Liver (tissue), 9 donors: ENCODE results near the gene DACH1. TPM values are rescaled to one million over a fixed set of nuclear protein-coding genes. Genes with fewer than 3 reads are reported as not detected.

Experiments used
- DNase-seq: peaks from one replicate; pipeline ENCODE4 v3.0.0-alpha.2; 2017; ENCODE audit warnings: low spot score
- H3K27ac ChIP-seq, 2 donors: one replicate each; pipeline ENCODE4 v1.7.0; 2013; ENCODE audit warnings: inconsistent platforms in 2 of 2, low read length in 2 of 2, control low read depth in 1 of 2, low read depth in 1 of 2, mild to moderate bottlenecking in 1 of 2
- H3K27me3 ChIP-seq, 4 donors: one replicate each; pipeline versions ENCODE4 v1.6.1 to v1.7.0; 2013; ENCODE audit warnings: low read length in 3 of 4, inconsistent platforms in 1 of 4, mild to moderate bottlenecking in 1 of 4, moderate library complexity in 1 of 4; ENCODE audit not compliant: control insufficient read depth in 4 of 4, insufficient read depth in 4 of 4
- H3K36me3 ChIP-seq, 4 donors: one replicate each; pipeline versions ENCODE4 v1.6.1 to v1.7.0; 2013; ENCODE audit warnings: low read length in 3 of 4, mild to moderate bottlenecking in 3 of 4, low read depth in 1 of 4, moderate library complexity in 1 of 4; ENCODE audit not compliant: control insufficient read depth in 4 of 4, insufficient read depth in 3 of 4
- H3K4me1 ChIP-seq, 4 donors: one replicate each; pipeline versions ENCODE4 v1.6.1 to v1.7.0; 2013; ENCODE audit warnings: low read length in 3 of 4, mild to moderate bottlenecking in 3 of 4, moderate library complexity in 1 of 4; ENCODE audit not compliant: control insufficient read depth in 4 of 4, insufficient read depth in 4 of 4
- H3K4me3 ChIP-seq, 3 donors: one replicate each; pipeline versions ENCODE4 v1.6.1 to v1.7.0; 2013; ENCODE audit warnings: low read length in 3 of 3, control low read depth in 1 of 3, low read depth in 1 of 3, mild to moderate bottlenecking in 1 of 3
- H3K9ac ChIP-seq, 2 donors: one replicate each; pipeline ENCODE4 v1.7.0; 2013; ENCODE audit warnings: low read length in 2 of 2, mild to moderate bottlenecking in 2 of 2, moderate library complexity in 2 of 2, control low read depth in 1 of 2, low read depth in 1 of 2
- H3K9me3 ChIP-seq, 4 donors: one replicate each; pipeline versions ENCODE4 v1.6.1 to v1.7.0; 2013; ENCODE audit warnings: low read length in 3 of 4; ENCODE audit not compliant: control insufficient read depth in 4 of 4
- ATF3 ChIP-seq: IDR thresholded peaks from 2 replicates; pipeline ENCODE4 v1.6.1; 2016; ENCODE audit warnings: antibody characterized with exemption
- CTCF ChIP-seq: fragments of 150-350 bp; IDR thresholded peaks from 2 replicates; pipeline ENCODE4 v1.5.1; 2017; ENCODE audit warnings: improper control_type of control experiment, low read depth, low read length; ENCODE audit not compliant: missing input control
- EGR1 ChIP-seq, 2 donors: IDR thresholded peaks; 2 replicates each; pipeline ENCODE4 v1.6.1; 2016 to 2018; ENCODE audit warnings: antibody characterized with exemption in 2 of 2, low read depth in 2 of 2
- FOXA1 ChIP-seq: IDR thresholded peaks from 2 replicates; pipeline ENCODE4 v1.6.1; 2016; ENCODE audit warnings: antibody characterized with exemption
- FOXA2 ChIP-seq: IDR thresholded peaks from 2 replicates; pipeline ENCODE4 v1.6.1; 2016; ENCODE audit warnings: antibody characterized with exemption
- GABPA ChIP-seq, 2 donors: IDR thresholded peaks in 1 of 2; conservative IDR thresholded peaks in 1 of 2; 2 replicates each; pipeline ENCODE4 v1.6.1; 2016; ENCODE audit warnings: antibody characterized with exemption in 2 of 2, mild to moderate bottlenecking in 1 of 2, moderate library complexity in 1 of 2
- HNF4G ChIP-seq: IDR thresholded peaks from 2 replicates; pipeline ENCODE4 v1.6.1; 2016; ENCODE audit warnings: antibody characterized with exemption
- JUND ChIP-seq, 2 donors: IDR thresholded peaks; 2 replicates each; pipeline ENCODE4 v1.6.1; 2016; ENCODE audit warnings: antibody characterized with exemption in 2 of 2
- NR2F2 ChIP-seq: IDR thresholded peaks from 2 replicates; pipeline ENCODE4 v1.6.1; 2016; ENCODE audit warnings: antibody characterized with exemption
- RAD21 ChIP-seq, 2 donors: IDR thresholded peaks; 2 replicates each; pipeline ENCODE4 v1.6.1; 2016; ENCODE audit warnings: antibody characterized with exemption in 2 of 2, mild to moderate bottlenecking in 2 of 2
- REST ChIP-seq: IDR thresholded peaks from 2 replicates; pipeline ENCODE4 v1.6.1; 2016; ENCODE audit warnings: antibody characterized with exemption, mild to moderate bottlenecking
- RXRA ChIP-seq, 2 donors: IDR thresholded peaks; 2 replicates each; pipeline ENCODE4 v1.6.1; 2017 to 2018; ENCODE audit warnings: antibody characterized with exemption in 2 of 2, mild to moderate bottlenecking in 1 of 2
- SP1 ChIP-seq: IDR thresholded peaks from 2 replicates; pipeline ENCODE4 v1.6.1; 2018; ENCODE audit warnings: antibody characterized with exemption, mild to moderate bottlenecking
- TAF1 ChIP-seq: conservative IDR thresholded peaks from 2 replicates; pipeline ENCODE4 v1.6.1; 2016; ENCODE audit warnings: antibody characterized with exemption, mild to moderate bottlenecking
- YY1 ChIP-seq: IDR thresholded peaks from 2 replicates; pipeline ENCODE4 v1.6.1; 2016; ENCODE audit warnings: antibody characterized with exemption, mild to moderate bottlenecking
- ZBTB33 ChIP-seq: IDR thresholded peaks from 2 replicates; pipeline ENCODE4 v1.6.1; 2016; ENCODE audit warnings: antibody characterized with exemption
- WGBS: extraction: QIAGEN DNeasy Blood & Tissue Kit; methylation state at CpG from one replicate; pipeline ENCODE4 v1.1.7; 2013; 5-methylcytosine and 5-hydroxymethylcytosine counted together
- polyA plus RNA-seq, 2 donors: library from polyadenylated mRNA; stranded (reverse) in 1 of 2; unstranded in 1 of 2; fragments of 200-250 nt in 1 of 2; fragments of >200 nt in 1 of 2; fragmentation: Nextera tagmentation in 1 of 2; extraction: Ambion mirVana in 1 of 2; gene quantifications; one replicate each; pipeline versions ENCODE4 v1.2.1 to v1.2.3, GENCODE V29; 2013 to 2015
- total RNA-seq, 2 donors: library from RNA; depleted of rRNA; stranded (reverse); fragments of >200 nt; gene quantifications; one replicate each; pipeline ENCODE4 v1.2.3, GENCODE V29; 2014
- donor health status: healthy.
- donor health status: healthy.
- donor health status: healthy.
- donor health status: healthy.
- donor health status: healthy.

Gene DACH1
- total and polyA plus RNA-seq, 4 donors, result 0.28 to 1.9 (median 0.77) TPM

DNA sequence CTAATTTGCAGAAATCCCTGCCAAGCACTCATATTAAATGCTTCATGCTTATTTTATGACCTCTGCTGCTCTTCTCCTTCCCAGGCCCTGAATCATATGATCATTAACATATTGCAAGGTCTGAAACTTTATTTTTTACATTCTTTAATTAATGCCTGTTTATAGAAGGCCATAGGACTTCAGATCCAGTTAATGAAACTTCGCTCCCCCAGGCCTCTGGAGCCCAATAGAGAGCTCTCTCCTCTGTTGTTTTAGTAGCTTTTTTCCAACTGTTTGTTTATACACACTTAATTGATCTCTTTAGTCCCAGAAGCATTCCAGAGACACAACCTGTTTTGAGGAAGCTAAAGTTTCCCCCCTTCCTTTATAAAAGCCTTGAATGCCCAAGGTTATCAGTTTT is 68.3 kb downstream of the DACH1 start:
- no peaks in the 10 kb centered on the region for H3K4me1 ChIP-seq
- no peak for DNase-seq
- H3K9me3 ChIP-seq, result no peaks in the 10 kb centered on the region
- TF ChIP-seq HNF4G, result no peak
- TF ChIP-seq YY1, result no peak
- TF ChIP-seq EGR1 (IDR thresholded peaks at IDR 0.05; ENCODE audit: low read depth in 2 of 2), result no peak
- TF ChIP-seq TAF1, result no peak
- no peak for TF ChIP-seq RXRA (IDR thresholded peaks at IDR 0.05)
- no peak for TF ChIP-seq ZBTB33
- no peak for TF ChIP-seq REST
- TF ChIP-seq RAD21 (IDR thresholded peaks at IDR 0.05), result no peak
- TF ChIP-seq ATF3, result no peak
- TF ChIP-seq CTCF, result no peak
- TF ChIP-seq SP1, result no peak
- TF ChIP-seq FOXA2, result no peak
- H3K27ac ChIP-seq, result no peak overlapping the region
- H3K27me3 ChIP-seq, result peaks cover 0 to 5% (median 0%) of the 10 kb centered on the region in 4 donors
- H3K4me3 ChIP-seq, result no peak overlapping the region
- H3K36me3 ChIP-seq, result no peaks in the 10 kb centered on the region
- WGBS, result 88% methylated on average over 1 of the region's 1 CpG
- no peak overlapping the region for H3K9ac ChIP-seq

DNA sequence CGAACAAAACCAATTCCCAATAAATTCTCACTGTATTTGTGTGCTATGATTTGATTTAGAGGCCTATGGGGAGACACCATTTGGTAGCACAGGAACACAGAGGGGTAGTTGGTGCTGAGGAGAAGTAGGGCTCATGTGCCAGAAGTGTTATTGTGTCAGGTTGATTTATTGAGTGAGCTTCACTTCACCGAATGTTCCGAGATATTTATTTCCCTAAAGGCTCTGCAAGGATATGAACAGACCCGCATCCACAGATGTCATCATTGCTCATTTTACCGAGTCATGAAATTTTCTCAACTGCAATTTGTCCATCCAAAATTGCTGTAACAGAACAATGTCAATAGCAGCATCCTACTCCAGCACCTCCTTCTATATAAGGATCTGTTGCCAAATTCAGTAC is 69.5 kb downstream of the DACH1 start:
- no peak overlapping the region for H3K9ac ChIP-seq
- no peaks in the 10 kb centered on the region for H3K9me3 ChIP-seq
- H3K4me3 ChIP-seq, result no peak overlapping the region
- WGBS, result 72% methylated on average over 5 of the region's 5 CpGs
- no peak overlapping the region for H3K27ac ChIP-seq
- no peaks in the 10 kb centered on the region for H3K4me1 ChIP-seq
- peaks cover 0 to 5% (median 0%) of the 10 kb centered on the region in 4 donors for H3K27me3 ChIP-seq
- DNase-seq, result no peak
- no peak for TF ChIP-seq NR2F2
- no peak for TF ChIP-seq JUND (IDR thresholded peaks at IDR 0.05)
- TF ChIP-seq ATF3, result no peak
- no peak for TF ChIP-seq TAF1
- TF ChIP-seq RAD21 (IDR thresholded peaks at IDR 0.05), result no peak
- TF ChIP-seq FOXA1, result no peak
- TF ChIP-seq SP1, result no peak
- no peak for TF ChIP-seq GABPA (IDR thresholded peaks at IDR 0.05 in 1 of 2, conservative IDR thresholded peaks at IDR 0.05 in 1 of 2)
- no peaks in the 10 kb centered on the region for H3K36me3 ChIP-seq
